Ishikawa (cell line): ENCODE data around the gene CRX.

ENCODE experiments used
- CEBPB ChIP-seq: IDR thresholded peaks from 2 replicates; pipeline ENCODE4 v1.6.1; 2012
- CREB1 ChIP-seq: IDR thresholded peaks from 2 replicates; pipeline ENCODE4 v1.6.1; 2012; ENCODE audit warnings: low read depth
- EGR1 ChIP-seq: IDR thresholded peaks from 2 replicates; pipeline ENCODE4 v1.6.1; 2012
- EP300 ChIP-seq: IDR thresholded peaks from 2 replicates; pipeline ENCODE4 v1.6.1; 2012; ENCODE audit warnings: borderline replicate concordance
- TEAD4 ChIP-seq: IDR thresholded peaks from 2 replicates; pipeline ENCODE4 v1.6.1; 2012
- YY1 ChIP-seq: IDR thresholded peaks from 2 replicates; pipeline ENCODE4 v1.6.1; 2012; ENCODE audit warnings: low read depth
- TF ChIP-seq, protein P1 (sequence below): IDR thresholded peaks from 2 replicates; pipeline ENCODE4 v1.6.1; 2012

DNA sequence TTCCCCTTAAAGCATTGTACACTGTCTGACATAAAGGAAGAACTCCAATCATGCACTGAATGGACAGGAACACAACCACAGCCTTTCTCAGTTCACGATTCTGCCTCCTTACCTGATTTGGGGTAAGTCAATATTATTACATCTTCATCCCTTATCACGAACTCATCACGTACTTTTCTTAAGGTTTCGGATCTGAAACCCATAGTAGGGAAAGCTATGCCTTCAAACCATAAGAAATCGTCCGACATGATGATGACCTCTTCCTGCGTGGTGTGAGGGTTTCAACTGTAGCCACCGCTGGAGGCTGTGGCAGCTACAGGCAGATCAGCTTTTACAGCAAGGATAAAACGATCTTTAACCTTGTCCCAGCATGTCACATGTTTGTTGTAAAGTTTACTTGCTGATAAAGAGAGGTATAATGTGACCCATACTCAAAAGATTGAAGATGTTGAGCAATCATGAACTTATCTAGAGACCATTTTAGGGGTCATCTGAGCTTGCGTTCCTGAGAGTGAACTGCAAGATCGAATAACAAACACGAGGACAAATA is 64.3 kb downstream of the CRX start, which contains the start of gene SULT2A1:
- TF ChIP-seq, protein P1, sequence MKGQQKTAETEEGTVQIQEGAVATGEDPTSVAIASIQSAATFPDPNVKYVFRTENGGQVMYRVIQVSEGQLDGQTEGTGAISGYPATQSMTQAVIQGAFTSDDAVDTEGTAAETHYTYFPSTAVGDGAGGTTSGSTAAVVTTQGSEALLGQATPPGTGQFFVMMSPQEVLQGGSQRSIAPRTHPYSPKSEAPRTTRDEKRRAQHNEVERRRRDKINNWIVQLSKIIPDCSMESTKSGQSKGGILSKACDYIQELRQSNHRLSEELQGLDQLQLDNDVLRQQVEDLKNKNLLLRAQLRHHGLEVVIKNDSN, result no peak
- no peak for TF ChIP-seq YY1
- no peak for TF ChIP-seq EP300
- no peak for TF ChIP-seq CREB1
- TF ChIP-seq EGR1, result no peak
- no peak for TF ChIP-seq CEBPB
- TF ChIP-seq TEAD4, result no peak
